Heart left ventricle (tissue), 16 donors: ENCODE measurements around the gene PSMD9. TPM values are rescaled to one million over a fixed set of nuclear protein-coding genes. Genes with fewer than 3 reads are reported as not detected.
"Not testable (repeated sequence)": the region's sequence is repeated elsewhere in the genome, so short reads cannot be mapped to it uniquely, and the experiment has no call there.

ENCODE experiments used
- ATAC-seq, 4 donors: fragments of 200-7000 bp; cut with Tn5 transposase; one replicate each; pipeline ENCODE4 v1.9.1; 2020 to 2022; ENCODE audit warnings: moderate library complexity in 4 of 4, mild to moderate bottlenecking in 3 of 4, moderate number of reproducible peaks in 1 of 4
- DNase-seq, 5 donors: peaks; one replicate each; pipeline ENCODE4 v3.0.0-alpha.2; 2020
- H3K27ac ChIP-seq, 12 donors: fragments of 200-600 bp; sonication (generic) in 4 of 12; one replicate each; pipeline versions ENCODE4 v1.5.0 to v1.8.0; 2016 to 2022; ENCODE audit warnings: mild to moderate bottlenecking in 2 of 12
- H3K27me3 ChIP-seq, 9 donors: fragments of 200-600 bp; sonication (generic) in 2 of 9; one replicate each; pipeline versions ENCODE4 v1.5.1 to v1.8.0; 2016 to 2022; ENCODE audit warnings: mild to moderate bottlenecking in 3 of 9
- H3K36me3 ChIP-seq, 9 donors: fragments of 200-600 bp; sonication (generic) in 2 of 9; one replicate each; pipeline versions ENCODE4 v1.5.0 to v1.8.0; 2018 to 2022; ENCODE audit warnings: mild to moderate bottlenecking in 2 of 9
- H3K4me1 ChIP-seq, 12 donors: fragments of 200-600 bp; sonication (generic) in 4 of 12; one replicate each; pipeline versions ENCODE4 v1.5.0 to v1.8.0; 2016 to 2022; ENCODE audit warnings: mild to moderate bottlenecking in 3 of 12
- H3K4me3 ChIP-seq, 12 donors: fragments of 200-600 bp; sonication (generic) in 4 of 12; one replicate each; pipeline versions ENCODE4 v1.5.0 to v1.8.0; 2017 to 2022; ENCODE audit warnings: mild to moderate bottlenecking in 9 of 12, moderate library complexity in 4 of 12
- H3K9me3 ChIP-seq, 12 donors: fragments of 200-600 bp; sonication (generic) in 4 of 12; one replicate each; pipeline versions ENCODE4 v1.5.0 to v1.8.0; 2016 to 2022; ENCODE audit warnings: mild to moderate bottlenecking in 1 of 12
- CTCF ChIP-seq, 12 donors: fragments of 200-600 bp; sonication (generic) in 4 of 12; IDR thresholded peaks; one replicate each; pipeline versions ENCODE4 v1.5.0 to v1.8.0; 2018 to 2022; ENCODE audit warnings: antibody characterized with exemption in 12 of 12, mild to moderate bottlenecking in 5 of 12
- POLR2A ChIP-seq, 2 donors: fragments of 450-650 bp; IDR thresholded peaks; one replicate each; pipeline ENCODE4 v1.6.1; 2017; ENCODE audit warnings: antibody characterized with exemption in 2 of 2, mild to moderate bottlenecking in 2 of 2, moderate library complexity in 2 of 2
- WGBS, 4 donors: extraction: QIAGEN DNeasy Blood & Tissue Kit in 2 of 4; methylation state at CpG; one replicate each; pipeline versions ENCODE4 v1.1.5 to v1.1.7; 2013 to 2018; 5-methylcytosine and 5-hydroxymethylcytosine counted together
- intact Hi-C, 10 donors: fragments of 100-400 bp; cut with DNase I; formaldehyde crosslinking; loops; one replicate each; pipeline versions ENCODE4 v1.11.1 to v1.14.2; 2022
- polyA plus RNA-seq, 2 donors: library from polyadenylated mRNA; stranded (reverse); fragments of 200-250 nt; gene quantifications; one replicate each; pipeline ENCODE4 v1.2.3, GENCODE V29; 2013
- total RNA-seq, 9 donors: library from RNA; depleted of rRNA in 2 of 9; stranded (reverse); fragments of >200 nt in 2 of 9; fragmentation: NEBNext Ultra II Directional in 3 of 9; extraction: Animal tissue kit (Norgen Biotek cat#: 25700) in 3 of 9; gene quantifications; one replicate each; pipeline versions ENCODE4 v1.1.0 to v1.2.4, GENCODE V29; 2016 to 2023
- donor health status: ischemic (EF 13 %, LVEDD 7.1; RV severe dilation, severe dysfunction).
- donor health status: healthy with polysubstance abuse.
- donor health status: DM: no; HTN: yes; CAD: no.
- donor health status: DM: no; HTN: no; CAD: no.
- donor health status: ischemic (EF 25% LVEDD 6.9; RV normal size, moderate dysfunction).
- donor health status: ischemic (EF 25% LVEDD 5.7; RV mildly dilated, moderate dysfunction).
- donor health status: healthy.
- donor health status: DM: yes; HTN: yes; CAD: no.
- donor health status: ischemic (EF 35%, LVEDD 5.7; RV mildly dilated, moderate dysfunction).
- donor health status: nonischemic (EF 11% LVEDD 7.7; RV severe dilation, severe dysfunction).
- donor health status: DM: yes; HTN: yes; CAD: no.
- donor health status: PGD.
- donor health status: ischemic (EF 29% LVEDD 5.4; RV normal size, mild dysfunction).
- donor health status: nonischemic (EF 23%, LVEDD 6.1; RV moderate dilation, normal function).

Gene PSMD9
- total and polyA plus RNA-seq, 11 donors: 24.8 to 133 (median 37.9) TPM

DNA sequence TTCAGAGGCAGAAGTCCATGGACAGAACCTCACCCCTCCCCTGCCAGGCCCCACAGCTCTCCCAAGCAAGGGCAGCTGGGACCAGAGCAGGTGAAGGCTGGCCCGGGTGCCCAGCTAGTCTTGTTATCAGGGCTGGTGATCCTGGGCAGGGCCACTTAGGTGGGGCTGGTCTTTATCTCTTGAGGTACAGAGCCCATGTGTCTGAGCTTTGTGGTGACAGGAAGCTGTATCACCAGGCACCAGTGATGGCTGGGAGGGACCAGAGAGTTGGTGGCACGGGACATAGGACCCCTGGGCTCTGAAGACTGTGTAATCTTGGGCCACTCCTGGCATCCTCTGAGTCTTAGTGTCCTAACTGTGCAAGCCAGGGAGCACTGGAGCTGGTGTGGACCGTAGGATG is 17.1 kb upstream of the PSMD9 start:
- ATAC-seq (no peak), DNase-seq (no peak)
- Histone ChIP-seq H3K9me3 (no peaks in the 10 kb centered on the region), H3K27me3 (no peaks in the 10 kb centered on the region), H3K36me3 (no peaks in the 10 kb centered on the region), H3K4me3 (no peak overlapping the region), H3K27ac (no peak overlapping the region), H3K4me1 (peaks cover 0 to 7% (median 0%) of the 10 kb centered on the region in 12 donors)
- intact Hi-C loops: no loop called here
- no peak for TF ChIP-seq POLR2A (IDR thresholded peaks at IDR 0.05)
- no peak for TF ChIP-seq CTCF (IDR thresholded peaks at IDR 0.05)
- WGBS, 4 donors: 59 to 76% (median 70%) methylated on average over 2 to 3 of the region's 3 CpGs

DNA sequence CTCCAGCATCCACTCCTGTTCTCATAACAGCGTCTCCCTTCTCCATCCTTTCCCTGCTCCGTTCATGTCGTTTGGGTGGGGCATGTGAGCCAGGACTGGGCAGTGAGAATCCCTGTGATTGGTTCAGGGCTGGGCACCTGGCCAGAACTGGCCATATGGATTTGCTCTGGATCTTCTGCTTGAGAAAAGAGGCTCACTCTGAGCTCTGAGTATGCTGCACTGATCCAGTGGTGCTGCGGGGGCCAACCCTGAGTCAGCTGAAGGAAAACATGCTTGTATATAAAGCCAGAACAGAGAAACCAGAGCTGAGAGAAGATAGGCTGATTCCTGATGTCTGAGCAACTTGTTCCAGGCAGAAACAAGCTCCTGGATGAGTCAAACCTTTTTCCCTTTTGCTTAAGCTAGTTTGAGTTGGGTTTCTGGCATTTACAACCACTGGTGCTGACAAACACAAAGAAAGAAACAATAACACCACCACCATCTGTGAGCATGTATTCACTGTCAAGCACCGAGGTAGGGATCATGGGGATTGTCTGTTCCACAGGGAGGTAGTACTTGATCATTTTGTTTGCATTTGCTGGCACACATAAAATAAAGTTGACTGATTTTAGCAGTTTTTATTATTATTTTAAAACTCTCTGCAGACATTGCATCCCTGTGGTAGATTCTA is 15.9 kb upstream of the PSMD9 start:
- no peaks in the 10 kb centered on the region for H3K27me3 ChIP-seq
- no peaks in the 10 kb centered on the region for H3K36me3 ChIP-seq

GRCh38 chr12:121873216-121873569 is 15.4 kb upstream of the PSMD9 start:
- Histone ChIP-seq H3K27me3 (no peaks in the 10 kb centered on the region), H3K4me1 (peaks cover 0 to 7% (median 0%) of the 10 kb centered on the region in 12 donors), H3K9me3 (no peaks in the 10 kb centered on the region), H3K27ac (peak overlapping the region in 2 of 12 donors; percentile 37 to 67), H3K36me3 (no peaks in the 10 kb centered on the region), H3K4me3 (no peak overlapping the region)
- TF ChIP-seq POLR2A (IDR thresholded peaks at IDR 0.05) (no peak), CTCF (IDR thresholded peaks at IDR 0.05) (no peak)
- 81 to 91% (median 90%) methylated on average over 6 of the region's 6 CpGs for WGBS, 4 donors
- no peak for DNase-seq
- ATAC-seq: peak in 2 of 4 donors; percentile 45 to 73
- intact Hi-C loops: no loop called here

More for the DNA sequence above, 15.9 kb upstream of the PSMD9 start:
- H3K4me3 ChIP-seq: no peak overlapping the region
- peak overlapping the region in 2 of 12 donors; percentile 37 to 67 for H3K27ac ChIP-seq
- H3K9me3 ChIP-seq: no peaks in the 10 kb centered on the region
- peaks cover 0 to 7% (median 0%) of the 10 kb centered on the region in 12 donors for H3K4me1 ChIP-seq
- WGBS, 4 donors: 36 to 56% (median 38%) methylated on average over 5 of the region's 5 CpGs
- TF ChIP-seq CTCF (IDR thresholded peaks at IDR 0.05): no peak
- ATAC-seq (peak in 3 of 4 donors; percentile 26 to 58 (median 51)), DNase-seq (peak in 2 of 5 donors; percentile 16 to 54)
- intact Hi-C loops: no loop called here

DNA sequence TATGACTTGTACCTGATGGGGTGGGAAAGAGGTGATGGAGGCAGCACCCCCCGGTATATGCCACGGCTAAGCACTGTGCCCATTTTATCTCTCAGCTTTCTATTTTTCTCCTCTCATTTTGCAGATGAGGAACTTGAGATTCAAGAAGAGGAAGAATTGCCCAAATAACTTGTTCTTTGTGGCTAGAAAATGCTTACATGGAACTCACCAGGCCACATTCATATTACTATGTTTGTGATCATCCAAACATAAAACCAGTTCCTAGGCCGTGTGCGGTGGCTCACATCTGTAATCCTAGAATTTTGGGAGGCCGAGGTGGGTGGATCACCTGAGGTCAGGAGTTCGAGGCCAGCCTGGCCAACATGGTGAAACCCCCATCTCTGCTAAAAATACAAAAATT is 14.5 kb upstream of the PSMD9 start:
- intact Hi-C loops: no loop called here
- ATAC-seq: no peak
- Histone ChIP-seq H3K36me3 (no peaks in the 10 kb centered on the region), H3K4me3 (no peak overlapping the region), H3K27me3 (no peaks in the 10 kb centered on the region), H3K4me1 (peaks cover 0 to 7% (median 0%) of the 10 kb centered on the region in 12 donors), H3K9me3 (no peaks in the 10 kb centered on the region), H3K27ac (peak overlapping the region in 1 of 12 donors; percentile 27)
- 84 to 96% (median 92%) methylated on average over 6 of the region's 6 CpGs for WGBS, 4 donors
- no peak for TF ChIP-seq POLR2A (IDR thresholded peaks at IDR 0.05)
- DNase-seq: no peak

DNA sequence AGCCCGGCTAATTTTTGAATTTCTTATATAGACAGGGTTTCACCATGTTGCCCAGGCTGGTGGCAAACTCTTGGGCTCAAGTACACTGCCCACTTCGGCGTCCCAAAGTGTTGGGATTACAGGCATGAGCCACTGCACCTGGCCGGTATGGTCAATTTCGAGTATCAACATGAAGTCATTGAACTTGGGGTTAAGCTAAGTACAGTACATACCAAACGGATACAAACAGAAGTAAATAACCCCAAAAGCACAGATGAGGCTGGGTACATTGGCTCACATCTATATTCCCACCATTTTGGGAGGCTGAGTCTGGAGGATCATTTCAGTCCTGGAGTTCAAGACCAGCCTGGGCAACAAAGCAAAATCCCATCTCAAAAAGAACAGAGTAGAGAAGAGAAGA is 13.0 kb upstream of the PSMD9 start:
- Histone ChIP-seq H3K4me1 (peaks cover 0 to 7% (median 0%) of the 10 kb centered on the region in 12 donors), H3K27me3 (no peaks in the 10 kb centered on the region), H3K9me3 (no peaks in the 10 kb centered on the region), H3K4me3 (no peak overlapping the region), H3K36me3 (no peaks in the 10 kb centered on the region), H3K27ac (no peak overlapping the region)
- WGBS, 4 donors: 89 to 93% (median 90%) methylated on average over 6 of the region's 6 CpGs
- TF ChIP-seq CTCF (IDR thresholded peaks at IDR 0.05) (no peak), POLR2A (IDR thresholded peaks at IDR 0.05) (no peak)
- intact Hi-C loops: no loop called here
- ATAC-seq (no peak), DNase-seq (no peak)

- intact Hi-C loops, DNase-seq, H3K36me3 ChIP-seq, H3K4me1 ChIP-seq, H3K9me3 ChIP-seq, H3K4me3 ChIP-seq, ATAC-seq, H3K27ac ChIP-seq, H3K27me3 ChIP-seq: not testable (repeated sequence)
- 87 to 91% (median 90%) methylated on average over 8 of the region's 8 CpGs for WGBS, 4 donors
These were observed 12.5 kb upstream of the PSMD9 start for GRCh38 chr12:121876080-121876447.
